CD4-positive, alpha-beta T cell treated with Interleukin-6 at 100 ng/mL for 8 hours (primary cell): ENCODE measurements around the gene OBSCN.

ENCODE experiments used
- DNase-seq: peaks from one replicate; pipeline ENCODE4 v3.0.0-alpha.2; 2020; ENCODE audit warnings: mixed read lengths, low spot score

The OBSCN gene

DNA sequence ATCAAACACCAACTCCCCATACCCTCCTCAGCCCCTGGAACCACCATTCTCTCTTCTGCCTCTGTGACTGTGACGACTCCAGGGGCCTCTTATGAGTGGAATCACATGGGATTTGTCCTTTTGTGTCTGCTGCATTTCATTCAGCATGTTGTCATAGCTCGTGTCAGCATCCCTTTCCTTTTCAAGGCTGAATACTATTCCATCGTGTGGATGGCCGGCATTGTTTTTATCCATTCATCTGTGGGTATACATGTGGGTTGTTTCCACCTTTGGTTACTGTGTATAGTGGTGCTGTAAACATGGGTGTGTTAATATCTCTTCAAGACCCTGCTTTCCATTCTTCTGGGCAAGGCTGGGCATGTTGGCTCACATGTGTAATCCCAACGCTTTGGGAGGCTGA lies 17.1 kb upstream of the OBSCN start:
- no peak for DNase-seq

DNA sequence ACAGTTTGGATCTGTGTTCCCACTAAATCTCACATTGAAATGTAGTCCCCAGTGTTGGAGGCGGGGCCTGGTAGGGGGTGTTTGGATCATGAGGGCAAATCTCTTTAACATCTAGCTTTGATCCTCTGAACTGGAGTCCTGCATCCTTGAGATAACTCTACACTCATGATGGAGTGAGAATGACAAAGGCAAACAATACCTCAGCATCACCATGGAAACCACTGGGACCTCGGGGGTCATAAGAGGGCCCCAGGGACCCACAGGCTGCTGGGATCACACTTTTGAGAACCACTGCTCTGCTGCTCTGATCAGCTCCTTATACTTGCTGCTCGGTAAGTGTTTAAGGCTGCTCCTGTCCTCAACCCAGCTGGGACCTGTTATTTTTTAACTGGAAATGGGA lies 13.4 kb upstream of the OBSCN start:
- DNase-seq, result no peak

DNA sequence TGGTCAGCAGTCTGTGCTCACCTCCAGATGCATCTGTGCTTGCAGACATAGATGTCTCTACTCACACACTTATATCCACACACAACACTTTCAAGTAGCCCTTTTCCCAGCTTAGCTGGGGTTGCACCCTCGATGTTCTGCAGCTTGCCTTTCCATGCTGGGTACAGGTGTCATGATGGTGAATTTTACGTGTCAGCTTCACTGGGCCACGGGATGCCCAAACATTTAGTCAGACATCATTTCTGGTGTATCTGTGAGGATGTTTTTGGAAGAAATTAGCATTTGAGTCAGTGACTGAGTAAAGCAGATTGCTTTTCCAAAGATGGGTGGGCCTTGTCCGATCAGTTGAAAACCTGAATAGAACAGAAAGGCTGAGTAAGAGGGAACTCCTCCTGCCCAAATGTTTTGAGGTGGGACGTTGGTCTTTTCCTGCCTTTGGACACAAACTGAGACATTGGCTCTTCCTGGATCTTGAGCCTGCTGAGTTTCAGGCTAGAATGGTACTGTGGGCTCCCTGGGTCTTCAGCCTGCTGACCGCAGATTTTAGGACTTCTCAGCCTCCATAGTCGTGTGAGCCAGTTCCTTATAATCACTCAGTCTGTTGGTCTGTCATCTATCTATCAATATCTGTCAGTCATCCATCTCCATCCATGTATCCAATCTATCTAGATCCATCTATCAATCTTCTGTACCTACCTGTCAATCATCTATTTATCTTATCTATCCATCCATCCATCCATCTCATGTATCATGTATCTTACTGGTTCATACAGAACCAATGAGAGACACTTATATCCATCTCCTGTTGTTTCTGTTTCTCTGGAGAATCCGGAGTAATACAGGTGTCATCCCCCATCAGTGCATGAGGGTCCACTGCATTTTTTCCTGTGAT lies 12.7 kb upstream of the OBSCN start:
- DNase-seq, result no peak

DNA sequence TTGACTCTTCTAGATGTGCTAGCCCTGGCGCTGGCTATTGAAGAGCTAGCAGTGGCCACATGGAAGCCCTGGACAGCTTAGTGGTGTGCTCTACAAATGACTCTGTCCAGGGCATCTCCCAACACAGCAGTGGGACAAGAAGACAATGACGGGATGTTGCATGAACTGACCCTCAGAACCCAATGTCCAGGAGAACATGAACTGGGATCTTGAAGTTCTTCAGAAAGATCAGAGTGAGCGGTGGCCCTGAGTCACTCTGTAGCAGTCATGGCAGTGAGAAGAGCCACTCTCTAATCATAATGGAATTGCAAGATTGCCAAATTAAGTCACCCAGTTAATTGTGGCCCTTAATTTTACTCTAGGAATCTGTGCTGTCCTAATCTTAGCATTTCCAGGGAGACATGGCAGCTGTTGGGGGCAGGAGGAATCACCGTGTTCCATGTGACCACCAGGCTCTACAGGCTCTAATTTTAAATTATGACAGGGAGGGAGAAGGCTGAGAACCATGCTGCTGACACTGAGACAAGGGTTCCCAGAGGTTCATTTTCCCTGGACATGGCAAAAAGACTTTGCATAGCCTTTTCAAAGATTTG lies 10.2 kb upstream of the OBSCN start:
- no peak for DNase-seq

DNA sequence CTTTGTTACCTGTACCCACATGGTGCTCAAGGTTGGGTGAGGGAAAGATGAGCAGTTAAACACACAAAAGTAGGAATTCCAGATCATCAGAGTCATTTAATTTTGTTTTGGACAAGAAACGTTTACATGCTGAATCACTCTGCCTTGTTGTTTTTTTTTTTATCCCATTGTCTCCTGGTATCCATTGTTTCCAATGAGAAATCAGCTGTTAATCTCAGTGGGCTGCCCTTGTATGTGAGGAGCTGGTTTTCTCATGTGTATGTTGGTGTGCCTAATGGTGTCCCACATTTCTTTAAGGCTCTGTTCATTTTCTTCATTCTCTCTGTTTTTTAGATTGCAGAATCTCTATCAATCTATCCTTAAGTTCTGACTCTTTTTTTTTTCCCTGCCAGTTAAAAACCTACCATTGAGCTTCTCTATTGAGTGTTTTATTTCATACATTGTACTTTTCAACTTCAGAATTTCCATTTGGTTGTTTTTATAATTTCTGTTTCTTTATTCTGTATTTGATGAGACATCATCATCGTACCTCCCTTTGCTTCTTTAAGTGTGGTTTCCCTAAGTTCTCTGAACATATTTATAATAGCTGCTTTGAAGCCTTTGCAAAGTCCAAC lies 8.8 kb upstream of the OBSCN start:
- no peak for DNase-seq

DNA sequence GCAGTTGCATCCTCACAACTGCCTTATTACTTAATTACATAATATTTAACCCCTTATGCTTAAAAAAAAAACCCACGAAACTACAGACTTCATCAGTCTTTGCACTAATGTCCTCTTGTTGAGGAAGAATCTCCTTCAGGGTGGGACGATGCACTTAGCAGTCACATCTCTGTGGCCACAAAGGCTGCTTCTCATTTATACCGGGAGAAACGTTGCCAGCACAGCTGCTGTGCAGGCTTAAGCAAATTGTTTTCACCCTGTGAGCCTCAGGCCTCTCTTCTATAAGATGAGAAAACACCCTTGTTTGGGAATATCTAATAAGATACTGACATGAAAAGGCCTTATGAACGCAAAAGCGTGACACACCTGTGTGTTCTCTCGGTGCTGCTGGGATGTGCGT lies 2.9 kb upstream of the OBSCN start:
- no peak for DNase-seq

DNA sequence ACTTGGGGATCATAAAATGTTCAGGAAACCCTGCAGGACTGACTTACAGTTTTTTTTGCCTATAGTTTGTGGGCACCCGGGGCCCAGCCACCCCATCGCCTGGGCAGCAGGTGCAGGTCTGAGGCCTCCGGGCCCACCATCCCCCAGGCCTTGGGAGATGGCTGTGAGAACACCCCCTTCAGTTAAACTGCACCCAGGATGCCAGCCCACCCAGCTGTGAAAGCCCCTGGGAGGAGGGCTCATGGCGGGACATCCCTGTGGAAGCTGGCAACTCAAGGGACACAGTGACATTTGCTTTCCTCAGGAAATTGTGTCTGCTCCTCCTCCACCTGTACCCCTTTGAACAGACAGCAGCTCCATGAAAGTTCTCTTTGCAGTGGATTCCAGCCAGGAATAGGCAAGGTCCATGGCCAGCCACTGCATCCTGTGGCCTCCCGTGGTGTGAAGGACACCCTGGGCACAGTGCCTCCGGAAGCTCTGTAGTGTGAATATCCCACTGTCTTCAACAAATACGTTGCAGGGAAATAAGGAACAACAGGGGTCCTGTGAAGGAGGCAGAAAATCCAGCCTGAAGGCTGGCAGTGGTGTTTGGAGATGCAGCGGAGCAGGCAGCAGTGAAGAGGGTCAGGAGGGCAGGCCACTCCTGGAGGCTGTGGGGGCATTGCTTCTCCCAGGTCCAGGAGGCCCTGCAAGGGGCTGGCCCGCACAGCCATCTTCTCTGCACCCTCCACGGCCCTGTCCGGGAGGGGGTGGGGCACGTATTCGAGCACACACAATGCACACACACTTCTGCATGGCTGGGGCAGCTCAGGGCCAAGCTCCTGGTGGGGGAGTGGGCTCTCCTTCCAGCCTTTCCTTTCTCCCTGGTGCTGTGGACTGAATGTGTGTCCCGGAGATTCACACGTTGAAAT lies 2.1 kb upstream of the OBSCN start:
- no peak for DNase-seq

DNA sequence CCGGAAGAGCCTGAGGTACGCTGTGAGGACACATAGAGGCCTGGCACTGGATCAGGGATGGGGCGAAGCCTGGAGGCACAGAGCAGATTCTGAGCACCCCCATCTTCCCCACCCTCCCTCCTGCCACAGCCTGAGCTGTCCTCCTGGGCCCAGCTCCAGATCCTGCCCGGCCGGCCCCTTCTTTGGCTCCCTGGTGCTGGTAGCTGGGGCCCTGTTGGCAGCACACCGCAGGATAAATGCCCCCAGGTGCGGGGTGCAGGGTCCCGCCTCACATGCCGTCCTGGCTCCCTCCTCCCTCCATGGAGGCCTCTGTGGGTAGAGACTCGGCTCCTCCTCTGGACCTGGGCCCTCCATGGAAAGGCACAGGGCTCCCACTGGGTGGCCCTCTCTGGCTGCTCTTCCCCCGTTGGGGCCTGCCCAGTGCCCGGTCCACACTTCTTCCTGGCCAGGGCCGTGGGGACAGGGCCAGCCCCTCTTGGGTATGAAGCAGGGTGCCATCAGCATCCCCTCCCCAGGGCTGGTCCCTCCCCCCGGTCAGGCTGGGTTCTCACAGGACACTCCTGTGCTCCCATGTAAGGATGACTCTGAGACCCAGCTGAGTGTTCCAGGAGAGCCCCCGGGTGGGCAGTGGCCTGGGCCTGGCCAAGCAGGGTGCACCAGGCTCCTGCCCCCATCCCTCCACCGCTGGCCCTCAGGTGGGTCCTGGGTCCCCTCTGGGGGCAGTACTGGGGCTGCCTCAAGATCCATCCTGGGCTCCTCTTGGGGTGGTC lies 1.1 kb upstream of the OBSCN start:
- DNase-seq, result no peak

DNA sequence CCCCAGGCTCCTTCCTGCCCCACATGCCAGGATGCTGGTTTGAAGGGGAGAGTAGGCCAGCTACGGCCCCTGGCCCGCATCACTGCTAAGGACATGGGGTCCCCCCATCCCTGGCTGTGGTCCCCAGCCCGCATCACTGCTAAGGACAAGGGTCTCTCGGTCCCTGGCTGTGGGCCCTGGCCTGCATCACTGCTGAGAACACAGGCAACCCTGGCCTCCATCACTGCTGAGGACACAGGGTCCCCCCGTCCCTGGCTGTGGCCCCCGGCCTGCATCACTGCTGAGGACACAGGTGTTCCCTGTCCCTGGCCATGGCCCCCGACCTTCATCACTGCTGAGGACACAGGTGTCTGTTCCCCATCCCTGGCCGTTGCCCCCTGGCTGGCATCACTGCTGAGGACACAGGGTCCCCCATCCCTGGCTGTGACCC lies 448 bp upstream of the OBSCN start:
- no peak for DNase-seq

DNA sequence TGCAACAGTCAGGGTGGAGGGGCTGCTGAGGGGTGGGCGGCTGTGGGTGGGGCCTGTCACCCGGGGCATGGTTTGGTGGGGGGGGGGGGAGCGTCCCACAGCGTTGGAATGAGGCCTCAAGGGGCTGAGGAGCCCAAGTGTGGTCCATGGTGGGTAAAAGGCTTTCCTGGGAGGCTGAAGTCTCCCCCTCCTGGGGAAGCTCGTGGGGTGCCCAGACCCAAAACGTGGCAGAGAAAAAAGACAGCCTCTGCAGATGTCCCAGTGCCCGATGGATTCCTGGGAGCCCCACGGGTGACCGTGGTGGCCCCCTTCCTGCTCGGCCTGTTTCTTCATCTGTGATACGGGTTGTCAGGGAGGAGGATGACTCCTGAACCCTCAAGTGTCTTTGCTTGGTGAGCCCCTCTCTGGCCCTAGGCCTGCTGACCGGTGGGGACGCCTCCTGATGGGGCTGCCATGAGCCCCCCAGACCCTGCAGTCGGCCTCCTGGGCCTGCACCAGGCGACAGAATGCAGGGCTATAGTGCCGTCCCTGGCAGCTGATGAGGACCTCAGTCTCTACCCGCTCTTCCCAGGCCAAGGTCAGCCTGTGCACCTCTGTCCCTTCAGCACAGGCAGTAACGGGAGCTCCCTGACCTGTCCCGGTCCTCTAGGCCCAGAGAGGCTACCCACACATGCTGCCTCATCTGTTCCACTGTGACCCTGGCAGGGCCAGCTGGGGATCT lies 1.1 kb downstream of the OBSCN start:
- DNase-seq, result no peak

DNA sequence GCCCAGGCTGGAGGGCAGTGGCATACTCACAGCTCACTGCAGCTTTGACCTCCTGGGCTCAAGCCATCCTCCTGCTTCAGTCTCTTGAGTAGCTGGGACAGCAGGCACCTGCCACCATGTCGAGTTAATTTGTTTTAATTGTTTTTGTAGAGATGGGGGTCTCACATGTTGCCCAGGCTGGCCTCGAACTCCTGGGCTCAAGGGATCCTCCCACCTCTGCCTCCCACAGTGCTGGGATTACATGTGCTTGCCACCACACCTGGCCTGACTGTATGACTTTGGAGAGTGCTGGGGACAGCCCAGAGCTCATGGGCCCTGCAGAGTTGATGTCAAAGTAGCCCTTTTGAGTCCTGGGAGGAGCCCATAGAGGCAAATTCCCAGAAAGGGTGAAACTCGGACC lies 1.8 kb downstream of the OBSCN start:
- no peak for DNase-seq

DNA sequence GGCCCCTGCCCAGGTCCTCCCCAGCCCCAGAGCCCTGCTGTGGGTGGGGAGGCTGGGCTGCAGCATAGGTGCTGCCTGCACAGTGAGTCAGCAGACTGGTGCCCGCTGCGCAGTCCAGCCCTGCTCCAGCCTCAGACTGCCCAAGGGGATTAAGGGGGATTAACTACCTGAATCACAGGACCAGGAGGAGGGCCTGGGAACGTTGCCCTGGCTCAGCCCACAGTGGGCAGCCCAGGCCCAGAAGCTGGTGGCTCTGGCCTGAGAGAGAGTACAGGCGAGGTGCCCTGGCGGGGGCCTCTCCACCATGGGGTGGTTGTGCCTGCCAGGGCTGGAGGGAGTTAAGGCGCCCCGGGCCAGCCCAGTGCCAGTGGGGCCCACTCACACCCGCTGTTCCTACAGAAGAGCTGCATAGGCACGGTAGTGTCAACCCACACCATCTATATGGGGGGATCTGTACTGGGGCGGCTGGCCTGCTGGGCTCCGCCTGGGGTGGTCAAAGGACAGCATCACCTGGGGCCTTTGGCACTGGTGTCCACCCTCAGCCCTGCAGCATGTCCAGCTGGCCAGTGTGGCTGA lies 2.3 kb downstream of the OBSCN start:
- DNase-seq, result no peak

DNA sequence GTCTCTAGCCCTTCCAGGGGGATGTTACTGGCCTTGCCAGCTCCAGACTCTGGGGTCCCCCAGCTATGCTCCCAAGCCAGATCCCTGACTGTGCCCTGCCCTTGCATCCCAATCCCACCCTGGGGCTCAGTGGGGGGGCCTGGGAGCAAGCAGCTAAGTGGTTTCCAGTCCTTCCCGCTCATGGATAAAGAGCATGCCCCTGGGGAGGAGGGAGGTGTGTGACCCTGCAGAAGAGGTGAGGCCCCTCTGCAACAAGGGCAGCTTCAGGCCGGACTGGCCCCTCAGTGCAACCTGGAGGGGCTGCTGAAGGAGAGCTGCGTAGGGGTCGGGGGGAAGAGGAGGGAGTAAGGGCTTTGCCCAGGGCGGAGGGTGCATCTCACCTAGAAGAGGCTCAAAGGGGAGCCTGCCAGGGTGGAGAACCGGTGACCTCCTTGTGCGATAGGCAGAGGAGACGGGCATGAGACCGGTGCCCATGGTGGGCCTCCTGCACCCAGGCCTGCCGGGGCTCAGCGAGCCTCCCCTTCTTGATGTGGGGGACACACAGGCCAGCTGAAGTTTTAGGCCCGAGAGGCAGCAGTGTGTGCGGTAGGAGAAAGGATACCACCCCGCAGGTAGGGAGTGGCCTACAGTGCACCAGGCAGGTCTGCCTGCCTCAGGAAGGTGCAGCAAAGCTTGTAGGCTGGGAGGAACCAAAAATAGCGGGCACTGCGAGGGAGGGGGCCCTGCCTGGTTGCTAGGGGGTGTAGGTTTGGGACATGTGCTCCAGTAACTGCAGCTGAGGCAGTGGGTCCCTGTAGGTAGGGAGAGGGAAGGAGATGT lies 3.1 kb downstream of the OBSCN start:
- DNase-seq, result no peak

DNA sequence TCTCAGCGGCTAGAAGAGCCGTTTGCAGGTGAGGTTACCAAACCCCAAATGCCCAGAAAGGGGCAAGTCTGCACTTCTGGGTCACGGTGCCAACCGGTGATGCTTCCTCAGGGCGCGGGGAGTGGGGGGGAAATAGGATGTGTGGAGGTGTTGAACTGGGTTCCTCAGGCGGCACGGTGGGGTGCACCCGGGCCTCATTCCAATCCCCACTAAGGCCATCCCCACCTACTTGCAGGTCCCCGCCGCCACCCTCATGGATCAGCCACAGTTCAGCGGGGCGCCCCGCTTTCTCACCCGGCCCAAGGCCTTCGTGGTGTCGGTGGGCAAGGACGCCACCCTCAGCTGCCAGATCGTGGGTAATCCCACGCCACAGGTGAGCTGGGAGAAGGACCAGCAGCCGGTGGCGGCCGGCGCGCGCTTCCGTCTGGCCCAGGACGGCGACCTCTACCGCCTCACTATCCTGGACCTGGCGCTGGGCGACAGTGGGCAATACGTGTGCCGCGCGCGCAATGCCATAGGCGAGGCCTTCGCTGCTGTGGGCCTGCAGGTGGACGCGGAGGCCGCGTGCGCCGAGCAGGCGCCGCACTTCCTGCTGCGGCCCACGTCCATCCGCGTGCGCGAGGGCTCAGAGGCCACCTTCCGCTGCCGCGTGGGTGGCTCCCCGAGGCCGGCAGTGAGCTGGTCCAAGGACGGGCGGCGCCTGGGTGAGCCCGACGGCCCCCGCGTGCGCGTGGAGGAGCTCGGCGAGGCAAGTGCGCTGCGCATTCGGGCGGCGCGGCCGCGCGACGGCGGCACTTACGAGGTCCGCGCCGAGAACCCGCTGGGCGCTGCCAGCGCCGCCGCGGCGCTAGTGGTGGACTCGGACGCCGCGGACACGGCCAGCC lies 3.9 kb downstream of the OBSCN start:
- DNase-seq, result no peak

DNA sequence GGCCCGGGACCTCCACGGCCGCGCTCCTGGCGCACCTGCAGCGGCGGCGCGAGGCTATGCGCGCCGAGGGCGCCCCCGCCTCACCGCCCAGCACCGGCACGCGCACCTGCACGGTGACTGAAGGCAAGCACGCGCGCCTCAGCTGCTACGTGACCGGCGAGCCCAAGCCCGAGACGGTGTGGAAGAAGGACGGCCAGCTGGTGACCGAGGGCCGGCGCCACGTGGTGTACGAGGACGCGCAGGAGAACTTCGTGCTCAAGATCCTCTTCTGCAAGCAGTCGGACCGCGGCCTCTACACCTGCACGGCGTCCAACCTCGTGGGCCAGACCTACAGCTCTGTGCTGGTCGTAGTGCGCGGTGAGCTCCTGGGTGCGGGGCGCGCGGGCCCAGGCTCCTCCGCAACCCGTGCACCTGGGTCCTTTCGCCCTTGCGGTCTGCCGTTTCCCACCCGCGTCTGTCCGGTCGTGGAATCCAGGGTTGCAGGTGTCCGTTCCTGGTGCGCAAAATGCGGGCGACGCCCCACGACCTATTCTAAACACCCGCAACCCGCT lies 4.6 kb downstream of the OBSCN start:
- DNase-seq, result no peak

DNA sequence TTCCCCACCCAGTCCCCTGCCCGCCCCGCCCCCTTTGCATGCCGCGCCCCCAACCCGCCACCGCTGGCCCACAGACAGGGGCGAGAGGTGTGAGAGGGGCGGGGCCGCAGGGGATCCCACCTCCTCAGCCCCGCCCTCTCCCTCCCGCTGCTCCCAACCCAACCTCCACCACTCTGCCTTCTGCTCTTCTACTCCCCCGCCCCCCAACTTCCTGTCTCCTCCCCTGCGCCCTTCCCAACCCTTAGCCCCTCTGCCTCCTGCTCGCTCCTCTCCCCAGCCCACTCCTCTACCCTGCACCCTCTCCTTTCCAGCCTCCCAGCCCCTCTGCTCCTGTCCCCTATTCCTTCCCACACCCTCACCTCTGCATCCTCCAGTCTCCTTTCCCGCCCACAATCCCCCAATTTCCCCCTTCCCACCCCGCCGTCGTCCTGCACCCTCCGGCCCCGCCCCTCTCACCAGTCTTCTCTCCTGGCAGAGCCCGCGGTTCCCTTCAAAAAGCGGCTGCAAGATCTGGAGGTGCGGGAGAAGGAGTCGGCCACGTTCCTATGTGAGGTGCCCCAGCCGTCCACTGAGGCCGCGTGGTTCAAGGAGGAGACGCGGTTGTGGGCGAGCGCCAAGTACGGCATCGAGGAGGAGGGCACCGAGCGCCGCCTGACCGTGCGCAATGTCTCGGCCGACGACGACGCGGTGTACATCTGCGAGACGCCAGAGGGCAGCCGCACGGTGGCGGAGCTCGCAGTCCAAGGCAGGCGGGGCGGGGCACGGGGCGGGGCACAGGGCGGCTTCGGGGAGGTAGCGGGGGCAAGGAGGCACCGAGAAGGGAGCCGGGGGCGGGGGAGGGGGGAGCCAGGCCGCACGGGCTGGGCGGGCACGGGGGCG lies 5.4 kb downstream of the OBSCN start:
- peak; percentile 90 for DNase-seq
